Upper lobe of left lung (tissue), 4 donors: ENCODE measurements around the gene NFATC2.

Source experiments
- CTCF ChIP-seq, 6 experiments: fragments of 450-650 bp in 4 of 6; fragments of 200-600 bp in 2 of 6; sonication (generic) in 2 of 6; IDR thresholded peaks; one replicate each; pipeline ENCODE4 v1.5.1; 2016 to 2019; ENCODE audit warnings: antibody characterized with exemption in 6 of 6
- EP300 ChIP-seq, 4 donors: sonication (generic); formaldehyde crosslinking; IDR thresholded peaks; one replicate each; pipeline ENCODE4 v1.5.1; 2017; ENCODE audit warnings: antibody characterized with exemption in 4 of 4, control low read depth in 2 of 4
- POLR2A ChIP-seq, 4 donors: fragments of 450-650 bp; IDR thresholded peaks; one replicate each; pipeline ENCODE4 v1.5.1; 2016 to 2017; ENCODE audit warnings: antibody characterized with exemption in 4 of 4, mild to moderate bottlenecking in 2 of 4

DNA sequence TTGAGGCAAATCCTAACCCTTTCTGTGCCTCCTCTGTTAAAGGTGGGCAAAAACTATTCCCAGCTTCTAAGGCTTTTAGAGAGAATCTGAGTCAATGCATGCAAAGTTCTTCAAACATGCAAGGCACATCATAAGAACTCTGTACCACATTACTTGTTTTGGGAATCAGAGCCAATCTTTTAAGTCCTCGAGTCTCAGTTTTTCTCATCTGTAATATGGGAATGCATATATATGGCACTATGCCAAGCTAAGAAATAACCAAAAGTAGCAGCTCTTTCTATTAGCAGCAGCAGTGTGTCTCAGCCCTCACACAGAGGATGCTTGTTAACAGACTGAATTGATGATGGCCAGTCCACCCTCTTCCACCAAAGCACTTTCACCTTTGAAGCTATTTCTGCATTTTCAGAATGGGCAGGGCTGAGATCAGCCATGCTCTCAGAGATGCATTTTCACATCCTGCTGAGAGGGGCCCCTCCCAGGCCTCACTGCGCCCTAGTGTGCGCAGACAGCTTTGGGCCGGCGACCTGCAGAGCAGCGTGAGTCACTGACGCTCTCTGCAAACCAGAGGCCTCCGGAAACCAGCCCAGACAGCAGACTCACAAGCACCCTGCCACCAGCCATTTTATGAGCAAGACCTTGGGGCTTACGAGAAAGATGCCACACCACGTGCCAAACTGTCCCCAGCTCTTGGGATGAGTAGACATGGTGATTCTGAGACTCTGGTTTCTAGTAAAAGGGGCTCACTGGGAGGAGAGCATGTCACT is 138.0 kb downstream of the NFATC2 start:
- TF ChIP-seq POLR2A (IDR thresholded peaks at IDR 0.05) (peak in 1 of 4 donors; percentile 13), CTCF (IDR thresholded peaks at IDR 0.05) (no peak), EP300 (IDR thresholded peaks at IDR 0.05) (no peak)
